GM13977 (cell line): ENCODE results near the gene C1RL.

ENCODE experiments used
- DNase-seq: peaks from one replicate; pipeline ENCODE4 v3.0.0; 2012; ENCODE audit warnings: low spot score
- in situ Hi-C: fragments of 300-500 bp; cut with MboI; formaldehyde crosslinking; loops from one replicate; pipeline ENCODE4 v1.12.0; 2022; ENCODE audit warnings: low sequenced_read_pairs, low pct_unique_long_range_greater_than_20kb, mixed read lengths, inconsistent platforms; ENCODE audit not compliant: unreplicated experiment
- TF ChIP-seq, protein P1 (sequence below): IDR thresholded peaks from 2 replicates; pipeline ENCODE4 v1.5.1; 2012; ENCODE audit warnings: mild to moderate bottlenecking, control low read depth; ENCODE audit not compliant: insufficient read depth; ENCODE audit errors: extremely low read depth, missing control alignments

The C1RL gene

DNA sequence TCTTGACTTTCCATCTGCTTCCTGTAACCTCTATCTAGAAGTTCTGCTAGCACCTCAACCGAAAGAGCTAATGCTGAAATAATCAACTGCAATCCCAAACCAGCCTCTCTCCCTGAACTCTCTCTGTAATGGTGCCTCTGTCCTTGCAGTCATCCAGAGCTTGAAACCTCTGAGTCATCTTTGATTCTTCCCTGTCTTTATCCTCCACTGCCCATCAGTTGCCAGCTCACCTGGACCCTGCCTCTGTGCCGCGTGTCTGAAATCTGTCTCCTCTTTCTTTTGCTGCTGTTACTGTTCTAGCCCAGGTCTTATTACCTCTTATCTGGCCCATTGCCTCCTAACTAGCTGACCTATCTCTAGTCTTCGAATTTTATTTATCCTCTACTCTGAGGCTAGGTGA is 36.7 kb upstream of the C1RL start:
- DNase-seq, result no peak
- in situ Hi-C loops, result no loop called here
- TF ChIP-seq, protein P1, sequence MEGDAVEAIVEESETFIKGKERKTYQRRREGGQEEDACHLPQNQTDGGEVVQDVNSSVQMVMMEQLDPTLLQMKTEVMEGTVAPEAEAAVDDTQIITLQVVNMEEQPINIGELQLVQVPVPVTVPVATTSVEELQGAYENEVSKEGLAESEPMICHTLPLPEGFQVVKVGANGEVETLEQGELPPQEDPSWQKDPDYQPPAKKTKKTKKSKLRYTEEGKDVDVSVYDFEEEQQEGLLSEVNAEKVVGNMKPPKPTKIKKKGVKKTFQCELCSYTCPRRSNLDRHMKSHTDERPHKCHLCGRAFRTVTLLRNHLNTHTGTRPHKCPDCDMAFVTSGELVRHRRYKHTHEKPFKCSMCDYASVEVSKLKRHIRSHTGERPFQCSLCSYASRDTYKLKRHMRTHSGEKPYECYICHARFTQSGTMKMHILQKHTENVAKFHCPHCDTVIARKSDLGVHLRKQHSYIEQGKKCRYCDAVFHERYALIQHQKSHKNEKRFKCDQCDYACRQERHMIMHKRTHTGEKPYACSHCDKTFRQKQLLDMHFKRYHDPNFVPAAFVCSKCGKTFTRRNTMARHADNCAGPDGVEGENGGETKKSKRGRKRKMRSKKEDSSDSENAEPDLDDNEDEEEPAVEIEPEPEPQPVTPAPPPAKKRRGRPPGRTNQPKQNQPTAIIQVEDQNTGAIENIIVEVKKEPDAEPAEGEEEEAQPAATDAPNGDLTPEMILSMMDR, result no peak

DNA sequence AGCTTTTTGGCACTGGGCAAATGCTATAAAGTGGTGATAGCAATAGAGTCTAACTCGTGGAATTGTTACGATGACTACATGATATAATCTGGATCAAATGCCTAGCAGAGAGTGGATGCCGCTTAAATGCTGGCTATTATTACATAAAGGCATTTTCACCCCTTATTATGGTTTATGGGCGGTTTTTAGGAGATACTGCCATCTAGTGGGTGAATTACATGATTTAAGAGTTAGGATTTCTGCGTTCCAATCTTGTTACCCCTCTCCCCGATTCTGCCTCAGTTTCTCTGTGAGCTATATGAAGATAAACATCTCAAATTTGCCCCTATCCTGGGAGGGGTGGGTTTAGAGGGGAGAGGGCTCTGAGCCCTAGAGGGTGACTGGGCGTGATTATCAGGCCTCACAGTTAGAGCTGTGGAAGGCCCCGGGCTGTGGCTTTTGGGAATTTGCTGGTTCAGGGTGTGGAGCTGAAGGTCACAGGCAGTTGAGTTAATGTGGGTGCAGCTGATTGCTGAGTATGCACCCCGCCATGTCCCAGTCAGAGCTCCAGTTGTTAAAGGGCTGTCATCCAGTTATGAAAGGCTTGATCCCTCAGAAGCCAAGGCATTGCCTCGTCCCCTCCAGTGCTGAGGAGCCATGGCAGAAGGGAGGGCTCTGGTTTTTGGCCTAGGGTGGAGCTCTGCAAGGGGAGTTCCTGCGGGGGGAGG is 35.6 kb upstream of the C1RL start:
- peak; percentile 50 for DNase-seq
- in situ Hi-C loops, result no loop called here

DNA sequence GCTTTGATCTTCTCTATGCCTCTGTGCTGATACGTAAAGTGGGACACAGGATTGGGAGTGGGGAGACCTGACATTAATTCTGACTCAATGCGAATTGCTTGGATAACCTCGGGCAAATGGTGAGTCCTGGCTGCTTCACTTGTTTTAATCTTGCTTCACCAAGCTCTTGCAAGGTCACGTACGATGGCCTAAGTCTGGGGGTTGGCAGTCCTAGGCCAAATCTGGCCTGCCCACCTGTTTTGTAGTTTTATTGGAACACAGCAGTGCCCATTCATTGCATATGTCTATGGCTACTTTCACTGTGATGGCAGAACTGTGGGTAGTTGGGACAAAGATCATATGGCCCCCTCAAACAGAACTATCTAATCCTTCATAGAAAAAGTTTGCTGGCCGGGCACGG is 34.5 kb upstream of the C1RL start:
- in situ Hi-C loops, result no loop called here
- TF ChIP-seq, protein P1, result no peak
- DNase-seq, result no peak

More for the DNA sequence above, 35.6 kb upstream of the C1RL start:
- TF ChIP-seq, protein P1, result peak; percentile 51

DNA sequence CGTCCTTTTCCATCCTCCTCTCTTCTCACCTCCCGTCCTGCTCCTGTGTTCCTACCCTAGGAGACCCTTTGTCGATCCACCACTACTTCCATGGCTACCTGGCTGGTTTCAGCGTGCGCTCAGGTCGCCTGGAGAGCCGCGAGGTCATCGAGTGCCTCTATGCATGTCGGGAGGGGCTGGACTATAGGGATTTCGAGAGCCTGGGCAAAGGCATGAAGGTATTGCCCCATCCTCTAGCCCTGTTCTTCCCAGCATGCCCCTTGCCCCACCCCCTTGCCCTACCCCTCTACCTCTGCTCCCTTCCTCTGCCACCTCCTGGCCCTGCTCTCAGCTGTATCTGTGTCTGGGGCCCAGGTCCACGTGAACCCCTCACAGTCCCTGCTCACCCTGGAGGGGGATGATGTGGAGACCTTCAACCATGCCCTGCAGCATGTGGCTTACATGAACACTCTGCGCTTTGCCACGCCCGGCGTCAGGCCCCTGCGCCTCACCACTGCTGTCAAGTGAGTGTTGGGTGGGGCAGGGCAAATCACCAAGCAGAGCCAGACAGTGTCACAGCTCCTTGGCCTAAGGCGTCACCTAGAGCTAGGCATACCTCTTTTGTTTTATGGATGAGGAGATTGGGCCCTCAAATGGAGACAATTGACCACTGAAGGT is 33.9 kb upstream of the C1RL start:
- TF ChIP-seq, protein P1, result no peak
- DNase-seq, result no peak
- in situ Hi-C loops, result no loop called here

DNA sequence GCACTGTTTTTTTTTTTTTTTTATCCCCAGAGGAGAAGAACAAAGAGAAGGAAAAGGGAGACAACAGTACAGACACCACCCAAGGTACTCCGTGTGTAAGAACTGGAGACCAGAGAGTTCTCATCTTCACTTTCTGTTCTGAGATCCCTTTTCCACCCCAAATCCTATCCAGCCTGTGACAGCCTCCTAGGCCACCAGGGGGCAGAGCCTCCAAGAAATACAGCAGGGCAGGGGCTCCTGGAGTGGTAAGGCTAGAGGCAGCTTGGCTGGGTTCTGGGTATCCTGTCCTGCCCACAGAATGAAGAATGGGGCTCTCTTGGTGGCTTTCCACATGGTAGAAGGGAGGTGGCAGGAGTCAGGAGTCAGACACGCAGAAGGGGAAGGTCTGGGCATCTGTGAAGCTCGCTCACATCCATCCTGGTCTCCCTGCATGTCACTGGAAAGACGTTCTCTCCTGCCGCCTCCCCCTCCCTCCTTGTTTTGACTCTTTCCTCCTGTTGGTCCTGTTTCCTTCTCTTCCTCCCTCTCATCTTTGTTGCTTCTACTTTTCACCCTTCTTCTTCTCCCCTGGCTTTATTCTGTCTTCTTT is 33.1 kb upstream of the C1RL start:
- TF ChIP-seq, protein P1, result peak; percentile 56
- in situ Hi-C loops, result no loop called here
- DNase-seq, result peak; percentile 57

DNA sequence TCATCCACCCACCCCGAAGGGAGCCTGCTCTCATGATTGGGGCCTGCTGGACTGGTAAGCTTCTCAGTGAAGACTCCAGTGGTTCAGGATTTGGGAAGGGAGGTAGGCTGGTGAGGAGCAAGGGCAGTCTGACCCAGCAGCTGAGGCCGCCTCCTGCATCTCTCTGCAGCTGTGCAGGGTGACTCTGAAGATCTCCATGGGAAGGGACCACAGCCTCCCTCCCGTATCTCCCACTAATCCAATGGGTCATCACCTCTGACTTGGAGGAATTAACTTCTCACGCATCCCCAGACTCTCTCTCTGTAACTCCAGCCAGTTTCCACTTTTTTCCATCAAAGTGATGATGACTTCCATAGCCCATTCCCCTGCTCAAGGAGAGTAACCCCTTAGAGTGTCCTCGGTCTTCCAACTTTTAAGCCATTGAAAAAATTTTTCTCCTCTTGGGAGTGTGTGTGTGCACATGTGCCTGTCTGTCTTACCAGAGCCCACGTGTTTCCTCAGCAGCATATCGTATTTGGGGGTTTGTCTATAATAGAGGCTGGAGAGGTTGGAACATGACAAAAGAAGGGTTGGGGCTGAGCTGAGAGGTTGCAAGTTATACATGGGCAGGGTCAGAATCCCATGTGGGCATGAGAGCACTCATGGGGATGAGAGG is 32.5 kb upstream of the C1RL start:
- in situ Hi-C loops, result no loop called here
- TF ChIP-seq, protein P1, result no peak
- DNase-seq, result no peak
